Astrocyte (in vitro differentiated cells and primary cell): ENCODE data around the gene RAB36. TPM values are rescaled to one million over a fixed set of nuclear protein-coding genes. Genes with fewer than 3 reads are reported as not detected.

Experiments
- DNase-seq: peaks from one replicate; pipeline ENCODE4 v3.0.0-alpha.2; 2010; ENCODE audit warnings: low read depth
- FAIRE-seq: peaks from 2 replicates; lab custom pipeline; 2011; peaks lifted over from hg19 to GRCh38; lab: Jason Lieb, UNC
- H2AFZ ChIP-seq: 2 replicates; pipeline ENCODE4 v1.6.0; 2012; ENCODE audit warnings: low read depth, low read length, inconsistent platforms
- H3K27ac ChIP-seq: 2 replicates; pipeline ENCODE4 v1.5.1; 2011; ENCODE audit warnings: low read depth, low read length, inconsistent platforms
- H3K27me3 ChIP-seq: 2 replicates; pipeline ENCODE4 v1.6.0; 2011; ENCODE audit warnings: low read length, inconsistent platforms; ENCODE audit not compliant: insufficient read depth
- H3K36me3 ChIP-seq: 2 replicates; pipeline ENCODE4 v1.5.1; 2011; ENCODE audit warnings: low read length, inconsistent platforms; ENCODE audit not compliant: insufficient read depth
- H3K4me1 ChIP-seq: 2 replicates; pipeline ENCODE4 v1.5.1; 2011; ENCODE audit warnings: low read length, inconsistent platforms; ENCODE audit not compliant: insufficient read depth
- H3K4me2 ChIP-seq: 2 replicates; pipeline ENCODE4 v1.6.0; 2012; ENCODE audit warnings: low read length, inconsistent platforms
- H3K4me3 ChIP-seq: 2 replicates; pipeline ENCODE4 v1.5.1; 2011; ENCODE audit warnings: low read depth, mild to moderate bottlenecking, low read length, inconsistent platforms; ENCODE audit not compliant: insufficient read depth
- H3K79me2 ChIP-seq: 2 replicates; pipeline ENCODE4 v1.6.0; 2012; ENCODE audit warnings: mild to moderate bottlenecking, low read length, inconsistent platforms; ENCODE audit not compliant: insufficient read depth
- H3K9ac ChIP-seq: 2 replicates; pipeline ENCODE4 v1.6.0; 2012; ENCODE audit warnings: mild to moderate bottlenecking, low read length, inconsistent platforms
- H3K9me3 ChIP-seq: 2 replicates; pipeline ENCODE4 v1.5.1; 2012; ENCODE audit warnings: low read depth, mild to moderate bottlenecking, low read length, inconsistent platforms; ENCODE audit not compliant: insufficient read depth
- H4K20me1 ChIP-seq: 2 replicates; pipeline ENCODE4 v1.6.0; 2012; ENCODE audit warnings: low read length, inconsistent platforms; ENCODE audit not compliant: insufficient read depth
- H3K27ac Mint-ChIP-seq: one replicate; pipeline ENCODE4 v1.8.0; 2021; ENCODE audit warnings: mild to moderate bottlenecking, mixed read lengths; ENCODE audit not compliant: unreplicated experiment
- H3K27me3 Mint-ChIP-seq: one replicate; pipeline ENCODE4 v1.8.0; 2021; ENCODE audit warnings: low read depth, mixed read lengths; ENCODE audit not compliant: unreplicated experiment
- H3K36me3 Mint-ChIP-seq: one replicate; pipeline ENCODE4 v1.8.0; 2021; ENCODE audit warnings: low read depth, mixed read lengths; ENCODE audit not compliant: unreplicated experiment
- H3K4me1 Mint-ChIP-seq: one replicate; pipeline ENCODE4 v1.8.0; 2021; ENCODE audit warnings: low read depth, mixed read lengths; ENCODE audit not compliant: unreplicated experiment
- H3K4me3 Mint-ChIP-seq: one replicate; pipeline ENCODE4 v1.8.0; 2021; ENCODE audit warnings: mild to moderate bottlenecking, moderate library complexity, mixed read lengths; ENCODE audit not compliant: unreplicated experiment
- H3K9me3 Mint-ChIP-seq: one replicate; pipeline ENCODE4 v1.8.0; 2021; ENCODE audit warnings: mild to moderate bottlenecking, mixed read lengths; ENCODE audit not compliant: unreplicated experiment
- EZH2 ChIP-seq: IDR thresholded peaks from 2 replicates; pipeline ENCODE4 v1.6.1; 2012; ENCODE audit warnings: mild to moderate bottlenecking, low read length, inconsistent platforms; ENCODE audit not compliant: insufficient read depth
- total RNA-seq: library from RNA; stranded (reverse); gene quantifications from 2 replicates; pipeline ENCODE4 v1.2.1, GENCODE V29; 2021
- TF ChIP-seq, protein P1 (sequence below): IDR thresholded peaks from 2 replicates; pipeline ENCODE4 v1.5.1; 2011; ENCODE audit warnings: low read depth, mild to moderate bottlenecking, inconsistent platforms, low read length, moderate library complexity; ENCODE audit not compliant: insufficient read depth

RAB36 gene
- total RNA-seq, 1 donor from 2014 or later, result 5.2 TPM

DNA sequence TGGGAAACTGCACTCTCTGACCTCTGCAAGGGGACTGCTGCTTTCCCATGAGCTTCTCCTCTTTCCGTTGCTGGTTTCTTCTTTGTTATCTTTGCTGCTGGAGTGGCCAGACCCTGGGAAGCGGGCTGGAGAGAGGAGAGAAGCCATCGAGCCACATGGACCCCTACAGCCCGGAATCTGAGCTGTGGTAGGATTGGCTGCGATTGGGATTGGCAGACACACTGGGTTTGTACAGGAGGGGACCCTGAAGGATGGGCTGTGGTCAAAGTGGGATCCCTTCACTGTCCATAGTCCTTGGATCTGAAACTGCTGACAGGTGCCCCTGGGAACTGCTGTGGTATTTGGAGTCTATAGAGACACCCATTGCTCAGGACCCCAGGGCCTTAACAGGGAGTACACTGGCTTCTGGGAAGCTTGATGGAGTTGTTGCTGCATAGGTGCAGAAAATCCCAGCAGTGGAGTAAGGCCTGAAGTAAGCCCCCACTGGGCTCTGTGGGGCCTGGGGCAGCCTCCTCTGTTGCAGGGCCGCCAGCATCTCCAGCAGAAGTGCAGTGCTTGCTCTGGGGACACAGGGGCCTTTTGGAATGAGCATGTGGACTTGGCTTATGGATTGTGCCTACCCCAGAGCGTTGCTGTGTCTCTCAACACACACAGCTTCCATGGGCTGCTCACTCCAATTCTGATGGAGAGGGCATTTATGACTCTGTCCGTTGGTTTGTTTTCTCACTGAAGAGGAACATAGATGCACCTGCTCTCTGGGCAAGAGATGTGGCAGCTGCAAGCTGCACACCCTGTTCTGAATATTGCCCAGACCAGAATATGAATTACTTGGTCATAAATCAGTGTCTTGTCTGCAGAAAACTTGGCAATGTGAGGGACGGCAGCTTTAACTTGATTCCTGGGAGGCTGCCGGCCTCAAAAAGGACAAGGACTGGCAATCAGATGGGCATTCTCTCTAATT is 67.1 kb downstream of the RAB36 start:
- Mint-ChIP-seq H3K27me3 (peaks cover 2% of the 10 kb centered on the region), H3K4me1 (peaks cover 20% of the 10 kb centered on the region), H3K27ac (no peak overlapping the region), H3K4me3 (no peak overlapping the region), H3K9me3 (no peaks in the 10 kb centered on the region), H3K36me3 (no peaks in the 10 kb centered on the region)
- no peak for DNase-seq
- H3K27ac ChIP-seq, result no peak overlapping the region
- H3K27me3 ChIP-seq, result no peaks in the 10 kb centered on the region
- FAIRE-seq, result no peak
- TF ChIP-seq EZH2, result no peak
- TF ChIP-seq, protein P1, sequence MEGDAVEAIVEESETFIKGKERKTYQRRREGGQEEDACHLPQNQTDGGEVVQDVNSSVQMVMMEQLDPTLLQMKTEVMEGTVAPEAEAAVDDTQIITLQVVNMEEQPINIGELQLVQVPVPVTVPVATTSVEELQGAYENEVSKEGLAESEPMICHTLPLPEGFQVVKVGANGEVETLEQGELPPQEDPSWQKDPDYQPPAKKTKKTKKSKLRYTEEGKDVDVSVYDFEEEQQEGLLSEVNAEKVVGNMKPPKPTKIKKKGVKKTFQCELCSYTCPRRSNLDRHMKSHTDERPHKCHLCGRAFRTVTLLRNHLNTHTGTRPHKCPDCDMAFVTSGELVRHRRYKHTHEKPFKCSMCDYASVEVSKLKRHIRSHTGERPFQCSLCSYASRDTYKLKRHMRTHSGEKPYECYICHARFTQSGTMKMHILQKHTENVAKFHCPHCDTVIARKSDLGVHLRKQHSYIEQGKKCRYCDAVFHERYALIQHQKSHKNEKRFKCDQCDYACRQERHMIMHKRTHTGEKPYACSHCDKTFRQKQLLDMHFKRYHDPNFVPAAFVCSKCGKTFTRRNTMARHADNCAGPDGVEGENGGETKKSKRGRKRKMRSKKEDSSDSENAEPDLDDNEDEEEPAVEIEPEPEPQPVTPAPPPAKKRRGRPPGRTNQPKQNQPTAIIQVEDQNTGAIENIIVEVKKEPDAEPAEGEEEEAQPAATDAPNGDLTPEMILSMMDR, result no peak
- H3K4me1 ChIP-seq, result peaks cover 14% of the 10 kb centered on the region
- peaks cover 3% of the 10 kb centered on the region for H3K36me3 ChIP-seq
- H3K4me3 ChIP-seq, result no peak overlapping the region
- no peak overlapping the region for H3K9ac ChIP-seq
- no peak overlapping the region for H3K4me2 ChIP-seq
- no peak overlapping the region for H2AFZ ChIP-seq
- peaks cover 83% of the 10 kb centered on the region for H3K79me2 ChIP-seq
- peaks cover 87% of the 10 kb centered on the region for H4K20me1 ChIP-seq
- H3K9me3 ChIP-seq, result no peaks in the 10 kb centered on the region

GRCh38 chr22:23213022-23213555 is 67.8 kb downstream of the RAB36 start:
- Mint-ChIP-seq H3K36me3 (no peaks in the 10 kb centered on the region), H3K4me3 (no peak overlapping the region), H3K9me3 (no peaks in the 10 kb centered on the region), H3K27ac (no peak overlapping the region), H3K4me1 (peaks cover 20% of the 10 kb centered on the region), H3K27me3 (peaks cover 2% of the 10 kb centered on the region)
- Histone ChIP-seq H3K9ac (no peak overlapping the region), H3K27me3 (no peaks in the 10 kb centered on the region), H2AFZ (no peak overlapping the region), H3K27ac (no peak overlapping the region), H3K36me3 (peaks cover 3% of the 10 kb centered on the region), H3K9me3 (no peaks in the 10 kb centered on the region), H4K20me1 (peaks cover 88% of the 10 kb centered on the region), H3K4me2 (no peak overlapping the region), H3K4me3 (no peak overlapping the region), H3K4me1 (peaks cover 14% of the 10 kb centered on the region), H3K79me2 (peaks cover 83% of the 10 kb centered on the region)
- FAIRE-seq (no peak), DNase-seq (no peak)
- TF ChIP-seq EZH2, result no peak
- TF ChIP-seq, protein P1, result no peak
